HG03575 (cell line): Measurements from ENCODE around the gene HAGHL.
"Not testable (repeated sequence)": the region's sequence is repeated elsewhere in the genome, so short reads cannot be mapped to it uniquely, and the experiment has no call there.

ENCODE experiments used
- ATAC-seq: cut with Tn5 transposase; IDR thresholded peaks from one replicate; pipeline ENCODE4 v1.9.1; 2021; ENCODE audit not compliant: unreplicated experiment, insufficient number of reproducible peaks, low FRiP score; ENCODE audit errors: extremely low read depth

Gene HAGHL

DNA sequence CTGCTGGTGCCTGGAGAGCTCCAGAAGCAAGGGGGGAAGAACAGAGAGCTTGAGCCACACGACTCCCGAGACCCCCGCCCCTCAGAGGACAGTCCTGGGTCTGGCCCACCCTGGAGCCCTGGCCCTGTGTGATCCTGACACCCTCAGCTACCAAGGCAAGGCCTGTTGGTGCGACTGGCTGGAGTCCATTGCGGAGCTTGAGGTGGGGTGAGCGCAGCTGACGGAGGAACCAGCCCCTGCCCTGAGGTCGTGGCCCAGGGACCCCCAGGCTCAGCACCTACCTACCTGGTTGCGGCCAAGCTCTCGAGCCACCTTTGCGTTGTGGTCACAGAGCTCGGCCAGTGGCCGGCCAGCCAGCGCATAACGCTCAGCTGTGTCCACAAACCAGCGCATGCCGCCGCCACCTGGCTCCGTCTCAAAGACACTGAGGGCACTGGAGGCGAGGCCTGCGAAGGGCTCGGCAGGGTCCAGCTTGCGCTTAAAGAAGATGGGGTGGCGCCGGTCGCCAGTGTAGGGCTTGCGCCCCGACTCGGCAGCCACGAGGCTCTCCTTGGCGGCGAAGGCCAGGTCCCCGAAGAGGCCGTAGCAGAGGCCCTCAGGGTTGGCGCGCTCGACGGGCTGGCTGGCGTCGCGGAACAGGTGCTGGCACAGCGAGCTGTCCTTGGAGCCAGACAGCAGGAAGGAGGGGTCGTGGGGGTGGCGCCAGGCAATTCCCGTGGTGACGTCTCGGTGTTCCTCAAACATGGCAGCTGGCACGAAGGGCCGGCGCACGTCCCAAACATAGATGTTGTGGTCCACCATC, 40.2 kb upstream of the HAGHL start:
- ATAC-seq, result no peak

DNA sequence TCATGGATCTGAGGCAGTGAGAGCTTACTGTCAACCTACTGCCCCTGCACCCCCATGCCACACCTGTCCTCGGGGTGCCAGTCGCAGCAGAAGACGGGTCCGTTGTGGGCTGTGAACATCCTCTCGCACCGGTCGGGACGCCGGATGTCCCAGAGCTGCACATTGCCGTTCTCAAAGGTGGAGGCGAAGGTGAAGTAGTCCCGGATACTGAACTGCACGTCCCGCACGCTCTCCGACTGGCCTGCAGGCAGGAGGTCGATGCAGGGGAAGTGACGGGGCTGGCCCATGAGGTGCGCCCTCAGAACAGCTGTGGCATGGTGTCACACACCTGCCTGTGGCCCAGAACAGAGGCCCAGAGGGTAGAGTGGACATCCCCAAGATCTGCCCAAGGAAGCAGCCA, 39.4 kb upstream of the HAGHL start:
- ATAC-seq, result no peak

DNA sequence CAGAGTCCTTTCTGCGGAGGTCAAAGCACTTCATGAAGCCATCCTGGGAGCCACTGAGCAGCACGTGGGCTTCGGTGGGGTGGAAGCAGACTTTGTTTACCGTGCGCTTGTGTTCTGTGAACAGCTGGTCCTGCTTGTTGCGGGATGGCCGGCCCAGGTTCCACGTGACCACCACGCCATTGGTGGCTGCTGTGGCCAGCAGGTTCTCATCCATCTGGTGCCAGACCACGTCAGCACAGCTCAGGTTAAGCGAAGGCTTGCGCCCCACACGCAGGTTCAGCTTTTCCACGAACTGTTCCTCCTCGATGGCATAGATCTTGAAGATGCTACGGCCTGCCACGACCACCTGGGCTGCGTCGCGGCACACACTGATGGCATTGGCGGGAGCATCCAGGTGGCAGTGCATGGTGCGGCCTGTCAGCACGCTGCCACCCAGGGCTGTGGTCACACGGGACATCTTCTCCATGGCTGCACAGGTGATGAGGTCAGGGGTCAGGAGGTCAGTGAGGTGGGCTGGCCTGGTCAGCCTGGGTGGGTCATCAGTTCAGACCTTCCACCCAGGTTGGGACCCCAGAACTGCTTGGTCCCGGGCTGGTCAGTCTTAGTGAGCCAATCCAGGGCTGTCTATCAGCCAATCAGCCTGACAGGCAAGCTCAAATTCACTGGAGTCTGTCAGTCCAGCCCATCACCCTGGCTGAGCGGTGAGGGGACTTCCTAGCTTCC, 37.6 kb upstream of the HAGHL start:
- no peak for ATAC-seq

DNA sequence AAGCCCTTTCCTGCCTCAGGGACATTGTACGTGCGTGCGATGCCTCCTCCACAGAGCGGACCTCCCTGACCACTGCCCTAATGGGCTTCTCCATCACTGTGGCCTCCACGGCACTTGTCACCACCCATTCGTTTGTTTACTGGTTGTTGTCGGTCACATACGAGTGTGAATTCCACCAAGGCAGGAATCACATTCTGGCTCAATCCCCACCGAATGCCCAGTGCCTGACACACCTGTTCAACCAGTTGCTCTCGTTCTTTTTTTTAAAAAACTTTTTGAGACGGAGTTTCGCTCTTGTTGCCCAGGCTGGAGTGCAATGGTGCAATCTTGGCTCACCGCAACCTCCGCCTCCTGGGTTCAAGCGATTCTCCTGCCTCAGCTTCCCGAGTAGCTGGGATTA, 35.7 kb upstream of the HAGHL start:
- not testable (repeated sequence) for ATAC-seq

DNA sequence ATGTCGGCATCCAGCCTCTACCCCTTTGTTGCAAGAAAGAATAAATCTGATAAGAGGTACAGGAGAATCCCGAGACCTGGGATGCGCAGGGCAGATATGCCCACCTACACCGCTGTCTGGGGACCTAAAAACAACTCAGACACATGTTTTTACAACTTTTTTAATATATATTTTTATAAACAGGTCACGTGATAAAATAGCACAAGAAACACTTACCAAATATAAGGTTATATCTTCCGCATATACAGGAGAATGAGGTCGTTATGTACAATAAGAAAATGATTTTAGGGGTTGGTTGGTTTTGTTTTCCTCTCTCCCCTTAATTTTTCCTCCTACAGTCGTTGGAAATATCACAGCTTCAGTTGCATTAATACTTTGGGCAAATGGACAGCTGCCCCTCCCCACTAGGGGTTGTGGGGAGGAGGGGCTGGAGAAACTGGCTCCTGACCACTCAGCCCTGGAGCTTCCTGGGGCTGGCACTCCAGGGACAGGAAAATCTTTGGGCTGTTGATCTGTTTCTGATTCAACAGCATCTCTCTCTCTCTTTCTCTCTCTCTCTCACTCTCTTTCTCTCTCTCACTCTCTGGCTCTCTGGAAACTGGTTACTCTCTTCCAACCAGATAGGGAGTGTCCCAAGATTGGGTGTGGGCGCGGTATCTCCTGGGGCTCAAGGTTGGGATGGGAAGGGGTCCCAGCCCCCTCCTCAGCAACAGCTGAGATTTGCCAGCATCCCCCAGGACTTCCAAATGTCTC, 34.4 kb upstream of the HAGHL start:
- ATAC-seq, result no peak

DNA sequence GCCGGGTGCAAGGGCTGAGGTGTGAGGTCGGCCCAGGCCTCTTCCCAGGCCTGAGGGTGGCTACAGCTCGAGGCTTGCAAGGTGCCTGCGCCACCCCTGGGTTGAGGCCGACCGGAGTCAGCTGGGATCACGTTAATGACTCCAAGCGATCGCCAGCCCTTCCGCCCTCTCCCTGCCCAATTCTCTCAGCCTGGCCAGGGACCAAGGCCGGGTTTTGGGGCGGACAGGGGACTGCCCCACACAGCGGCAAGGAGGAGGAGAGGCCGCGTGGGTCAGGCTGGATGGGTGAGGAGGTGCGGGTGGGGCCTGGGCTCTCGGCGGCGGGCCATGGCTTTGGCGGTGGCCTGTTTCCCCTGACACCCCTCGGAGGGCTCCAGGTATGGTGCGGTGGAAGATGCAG, 33.5 kb upstream of the HAGHL start:
- ATAC-seq, result no peak

DNA sequence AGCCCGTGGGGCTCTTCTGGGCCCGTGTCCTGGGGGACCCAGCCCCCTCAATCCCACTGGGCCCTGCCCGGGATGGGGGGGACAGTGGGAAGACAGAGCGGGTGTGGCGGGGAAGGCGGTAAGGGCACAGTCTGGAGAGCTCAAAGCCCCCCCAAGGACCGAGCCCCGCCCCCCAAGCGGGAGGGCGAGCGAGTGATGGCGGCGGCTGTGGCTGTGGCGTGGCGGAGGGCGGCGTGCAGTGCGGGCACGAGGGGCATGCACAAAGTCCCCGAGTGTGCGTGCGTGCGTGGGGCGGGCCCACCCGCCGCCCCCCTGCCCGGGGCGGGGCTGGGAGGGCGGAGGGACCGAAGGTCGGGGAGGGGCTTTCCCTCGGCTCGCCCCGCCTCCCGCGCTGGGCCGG, 33.1 kb upstream of the HAGHL start:
- no peak for ATAC-seq

DNA sequence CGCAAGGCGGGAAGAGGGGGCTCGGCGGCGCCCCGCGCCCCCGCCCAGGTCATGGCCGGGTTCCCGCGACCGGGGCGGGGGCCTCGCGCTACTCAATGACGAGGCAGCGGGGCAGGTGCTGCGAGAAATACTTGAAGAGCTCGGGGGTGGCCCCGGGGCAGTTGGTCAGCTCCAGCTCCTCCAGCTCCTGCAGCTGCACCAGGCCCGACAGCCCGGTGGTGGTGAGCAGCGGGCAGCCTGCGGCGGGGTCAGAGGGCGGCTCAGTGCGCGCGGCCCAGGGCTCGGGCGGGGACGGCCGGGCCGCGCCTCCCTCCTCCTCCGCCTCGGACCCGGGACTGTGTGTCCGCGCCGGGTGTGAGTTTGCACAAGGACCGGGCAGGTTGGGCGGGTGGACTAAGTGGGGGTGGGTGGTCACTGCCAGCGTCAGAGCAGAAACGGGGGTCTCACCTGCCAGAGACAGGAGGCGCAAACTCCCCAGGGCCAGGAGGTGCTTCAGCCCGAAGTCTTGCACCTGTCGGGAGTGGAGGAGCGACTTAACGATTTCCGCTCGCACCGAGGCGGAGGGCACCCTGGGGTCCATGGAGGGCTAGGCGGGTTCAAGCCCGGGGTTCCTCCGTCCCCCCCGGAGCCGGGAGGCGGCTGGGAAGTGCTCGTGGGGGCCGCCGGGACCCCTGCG, 32.6 kb upstream of the HAGHL start:
- ATAC-seq, result no peak

DNA sequence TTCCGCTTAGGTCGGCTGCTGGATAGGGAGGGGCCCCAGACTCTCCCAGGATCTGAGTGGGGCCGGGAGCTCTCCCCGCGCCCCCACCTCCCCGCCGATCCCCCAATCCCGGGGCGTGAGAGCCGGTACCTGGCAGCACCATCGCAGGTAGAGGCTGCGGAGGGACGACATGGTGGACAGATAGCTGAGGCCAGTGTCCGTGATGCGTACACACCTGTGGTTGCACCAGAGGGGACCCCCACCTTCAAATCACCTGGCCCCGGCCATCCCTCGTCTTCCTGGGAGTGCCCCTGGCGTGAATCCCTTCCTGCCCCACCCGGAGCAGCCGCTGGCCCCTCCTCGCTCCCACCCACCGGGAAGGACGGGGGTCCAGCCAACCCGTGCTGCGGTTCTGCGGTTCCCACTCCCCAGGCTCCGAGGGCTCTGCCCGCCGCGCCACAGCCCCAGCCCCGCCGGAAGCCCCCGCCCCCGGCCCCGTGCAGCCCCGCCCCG, 32.0 kb upstream of the HAGHL start:
- no peak for ATAC-seq

DNA sequence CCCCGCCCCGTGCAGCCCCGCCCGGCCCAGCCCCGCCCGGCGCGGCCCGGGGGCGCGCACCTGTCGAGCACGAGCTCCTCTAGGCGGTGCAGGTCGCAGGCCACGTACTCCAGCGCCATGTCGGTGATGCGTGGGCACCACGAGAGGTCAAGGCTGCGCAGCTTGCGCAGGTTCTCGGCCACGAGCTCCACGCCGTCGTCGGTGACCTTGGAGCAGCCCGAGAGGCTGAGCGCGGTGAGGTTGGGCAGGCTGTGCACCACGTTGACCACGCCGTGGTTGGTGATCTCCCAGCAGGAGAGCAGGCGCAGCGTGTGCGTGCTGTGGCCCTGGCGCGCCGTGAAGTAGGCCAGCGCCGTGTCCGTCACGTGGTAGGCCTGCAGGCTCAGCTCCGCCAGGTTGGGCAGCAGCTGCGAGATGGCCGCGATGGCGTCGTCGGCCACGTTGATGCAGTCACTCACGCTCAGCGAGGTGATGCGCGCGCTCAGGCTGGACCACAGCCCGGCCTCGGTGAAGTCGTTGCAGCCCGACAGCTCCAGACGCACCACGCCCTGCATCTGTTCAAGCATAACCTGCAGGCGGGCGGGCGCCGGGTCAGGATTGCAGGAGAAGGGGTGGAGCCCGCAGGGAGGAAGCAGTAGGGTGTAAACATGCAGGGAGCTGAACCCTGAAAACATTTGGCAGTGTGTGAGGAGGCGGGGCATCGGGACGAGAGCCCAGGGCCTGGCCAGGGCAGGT, 31.4 kb upstream of the HAGHL start:
- no peak for ATAC-seq

DNA sequence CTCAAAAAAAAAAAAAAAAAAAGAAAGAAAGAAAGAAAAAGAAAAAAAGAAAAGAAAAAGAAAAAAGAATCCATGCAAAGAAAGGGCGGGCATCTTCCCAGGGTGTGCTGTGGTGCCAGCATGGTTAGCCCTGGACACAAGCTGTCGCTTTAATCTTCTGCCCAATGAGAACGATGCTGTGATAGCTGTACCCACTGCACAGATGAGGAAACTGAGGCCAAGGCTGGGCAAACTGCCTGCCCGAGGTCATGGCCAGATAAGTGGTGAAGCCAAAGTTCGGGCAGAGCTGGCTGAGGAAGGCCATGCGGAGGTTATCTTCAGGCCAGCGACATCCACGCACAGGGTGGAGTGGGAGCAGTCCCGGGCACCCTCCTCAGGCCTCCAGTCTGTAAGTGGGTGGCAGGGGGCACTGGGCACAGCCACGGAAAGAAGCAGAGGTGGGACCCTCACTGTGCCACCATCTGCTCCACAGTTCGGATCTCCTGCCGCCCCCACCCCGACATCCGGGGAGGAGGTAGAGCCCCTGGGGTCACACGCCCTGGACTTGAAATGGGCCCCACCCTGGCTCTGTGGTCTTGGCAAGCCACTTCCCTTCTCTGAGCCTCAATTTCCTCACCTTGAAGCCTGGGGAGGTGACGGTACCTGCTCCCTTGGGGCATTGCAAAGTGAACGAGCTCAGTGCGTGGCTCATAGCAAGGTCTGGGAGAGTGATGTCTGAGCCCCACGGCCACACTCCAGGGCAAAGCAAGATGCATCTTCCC, 27.8 kb upstream of the HAGHL start:
- no peak for ATAC-seq

DNA sequence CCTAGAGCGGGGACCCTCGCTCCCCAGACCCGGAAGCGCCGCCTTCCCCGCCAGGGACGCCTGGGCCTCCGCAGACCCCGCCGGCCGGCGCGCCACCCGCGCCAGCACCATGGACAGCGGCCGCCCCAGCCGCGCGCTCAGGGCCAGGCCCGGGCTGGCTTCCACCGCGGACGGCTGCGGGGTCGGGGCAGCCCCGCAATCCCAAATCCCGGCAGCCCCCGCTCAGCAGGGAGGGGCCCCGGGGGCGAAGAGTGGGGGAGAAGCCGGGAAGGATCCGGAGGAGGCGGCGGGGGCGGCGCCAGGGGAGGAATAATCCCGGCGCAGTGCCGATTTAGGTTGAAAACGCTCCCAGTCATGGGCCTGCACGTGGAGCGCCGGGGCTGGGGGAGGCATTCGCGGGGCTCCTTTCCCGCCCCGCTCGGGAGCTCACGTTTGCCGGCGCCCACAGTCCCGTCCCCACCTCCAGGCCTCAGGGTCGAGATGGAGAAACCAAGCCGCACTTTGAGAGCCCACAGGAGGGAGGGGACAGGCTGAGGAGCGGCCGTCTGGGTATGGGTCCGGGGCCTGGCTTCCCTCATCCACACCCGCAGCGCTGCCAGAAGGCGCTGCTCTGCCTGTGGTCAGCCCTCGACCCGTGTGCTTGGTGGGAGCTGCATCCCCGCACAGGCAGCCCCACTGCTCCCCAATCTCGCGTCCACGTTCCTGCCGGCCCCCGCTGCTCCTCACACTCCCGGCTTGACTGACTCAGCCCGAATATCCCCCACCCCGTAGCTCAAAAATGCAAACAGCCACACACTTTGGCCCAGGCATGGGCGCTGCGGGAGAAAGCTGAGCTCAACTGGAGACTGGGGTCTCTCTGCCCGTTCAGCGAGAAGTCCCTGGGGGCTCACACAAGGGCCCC, 26.0 kb upstream of the HAGHL start:
- no peak for ATAC-seq

DNA sequence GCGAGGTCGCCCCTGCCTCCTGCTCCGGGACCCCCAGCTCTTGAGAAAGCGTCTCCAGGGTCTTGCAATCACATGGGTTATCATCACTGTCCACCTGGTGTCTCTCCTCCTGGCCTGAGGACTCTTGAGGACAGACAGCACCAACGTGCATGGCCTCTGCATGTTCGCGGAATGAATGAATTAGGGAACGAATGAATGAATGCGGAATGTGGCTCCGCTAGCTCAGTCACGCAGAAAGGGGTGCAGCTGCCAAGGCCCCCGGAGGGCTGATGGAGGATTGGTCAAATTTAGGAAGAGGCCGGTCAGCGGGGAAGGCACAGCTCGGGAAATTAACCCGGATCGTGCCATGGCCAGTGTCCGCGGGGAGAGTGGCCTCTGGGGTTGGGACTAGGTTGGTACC, 24.6 kb upstream of the HAGHL start:
- ATAC-seq, result no peak

DNA sequence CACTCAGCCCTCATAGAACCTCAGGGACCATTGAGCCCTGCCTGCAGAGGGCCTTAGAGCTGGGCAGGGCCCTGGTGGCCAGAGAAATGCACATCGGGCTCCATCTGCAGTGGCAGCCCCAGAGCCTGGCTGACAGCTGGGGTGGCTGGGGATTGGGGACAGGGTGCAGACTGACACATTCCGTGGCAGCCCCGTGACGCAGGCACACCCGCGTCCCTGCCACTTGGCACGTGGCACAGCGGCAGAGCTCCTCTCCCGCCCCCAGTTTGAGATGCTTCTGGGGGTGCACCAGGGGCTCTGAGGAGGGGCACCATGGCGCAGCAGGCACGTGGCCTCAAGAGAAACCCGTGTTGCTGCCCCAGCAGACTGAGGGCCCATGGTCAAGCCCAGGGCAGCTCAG, 23.5 kb upstream of the HAGHL start:
- ATAC-seq, result no peak

DNA sequence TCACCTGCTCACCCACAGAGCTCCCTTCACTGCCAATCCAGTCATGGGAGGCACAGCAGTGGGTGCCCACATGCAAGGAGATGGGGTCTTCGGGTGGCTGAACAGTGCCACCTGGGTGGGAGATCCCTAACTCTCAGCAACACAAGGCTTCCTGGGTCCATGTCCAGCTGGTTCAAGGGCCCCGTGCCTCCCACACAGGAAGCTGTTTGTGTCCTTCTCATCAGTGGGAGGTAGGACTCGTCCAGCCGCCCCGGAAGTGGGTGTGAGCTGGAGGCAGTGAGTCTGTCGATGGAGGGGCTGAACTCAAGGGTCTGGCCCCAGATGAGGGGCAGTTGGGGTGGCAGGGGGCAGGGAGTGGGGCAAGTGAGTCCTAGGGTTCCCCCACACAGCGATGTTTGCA, 22.9 kb upstream of the HAGHL start:
- ATAC-seq, result no peak

DNA sequence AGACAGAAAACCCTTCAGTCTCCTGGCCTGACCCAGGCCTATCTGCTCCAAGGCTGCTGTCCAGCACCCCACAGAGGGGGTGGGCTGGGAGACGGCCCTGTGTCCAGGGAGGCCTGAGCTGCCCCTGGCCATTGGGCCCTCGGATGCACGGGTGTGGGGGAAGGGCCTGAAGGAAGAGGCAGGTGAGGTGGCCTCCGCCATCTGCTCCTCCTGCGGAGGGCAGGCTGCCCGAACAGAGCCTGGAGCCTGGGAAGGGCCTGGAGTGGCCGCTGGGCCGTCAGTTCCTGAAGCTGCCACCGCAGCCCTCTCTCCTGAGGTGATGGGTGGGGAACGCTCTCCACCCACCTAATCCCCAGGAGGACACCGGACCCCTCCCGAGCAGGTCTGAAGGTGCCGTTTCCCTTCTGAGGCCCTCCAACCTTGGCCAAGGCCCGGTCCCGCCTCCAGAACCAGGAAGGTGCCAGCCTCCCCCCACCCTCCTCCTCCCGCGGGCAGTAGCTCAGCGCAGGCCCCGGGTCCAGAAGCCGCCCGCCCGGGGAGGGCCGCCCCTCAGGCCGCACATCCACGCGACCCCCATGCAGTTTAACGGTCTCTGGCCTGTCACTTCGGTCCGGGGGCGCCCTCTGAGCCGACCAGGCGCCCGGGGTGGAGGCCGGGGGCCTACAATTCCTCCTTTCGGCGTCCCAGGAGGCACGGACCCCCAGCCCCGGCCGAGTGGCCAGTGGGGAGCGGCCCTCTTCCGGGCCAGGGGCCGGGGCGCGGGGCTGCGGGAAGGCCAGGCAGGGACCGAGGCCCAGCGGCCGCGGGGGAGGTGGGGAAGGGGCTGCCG, 22.1 kb upstream of the HAGHL start:
- ATAC-seq, result no peak
